Activated CD8-positive, alpha-beta memory T cell treated with anti-CD3 and anti-CD28 coated beads, Interleukin-2, amount 50 U/mL, for 1 hour (primary cell): ENCODE results near the gene RITA1.
A peak's percentile ranks its signal among the peaks of the same experiment; 100 is the strongest.

Experiments
- DNase-seq: peaks from one replicate; pipeline ENCODE4 v3.0.0-alpha.2; 2020; ENCODE audit errors: extremely low read depth

The RITA1 gene

GRCh38 chr12:113174461-113175384 lies 10.8 kb upstream of the RITA1 start:
- DNase-seq, result no peak

- no peak for DNase-seq
Observed at GRCh38 chr12:113179023-113179422, 6.5 kb upstream of the RITA1 start.

- no peak for DNase-seq
Observed at GRCh38 chr12:113180333-113180732, 5.2 kb upstream of the RITA1 start.

GRCh38 chr12:113181975-113182374 lies 3.5 kb upstream of the RITA1 start:
- no peak for DNase-seq

- no peak for DNase-seq
Observed at GRCh38 chr12:113183030-113183589, 2.4 kb upstream of the RITA1 start.

GRCh38 chr12:113184098-113184899 lies 1.2 kb upstream of the RITA1 start:
- DNase-seq, result no peak

- DNase-seq, result peak; percentile 60
Observed at GRCh38 chr12:113184900-113185179, 681 bp upstream of the RITA1 start.

GRCh38 chr12:113186033-113186365 lies 478 bp downstream of the RITA1 start:
- DNase-seq, result no peak

- no peak for DNase-seq
Observed at GRCh38 chr12:113186666-113187325, 1.3 kb downstream of the RITA1 start.

GRCh38 chr12:113189361-113189760 lies 3.8 kb downstream of the RITA1 start:
- no peak for DNase-seq

GRCh38 chr12:113190761-113191160 lies 5.2 kb downstream of the RITA1 start:
- DNase-seq, result no peak

GRCh38 chr12:113191227-113191626 lies 5.7 kb downstream of the RITA1 start:
- no peak for DNase-seq

GRCh38 chr12:113194971-113195391 lies 9.5 kb downstream of the RITA1 start:
- no peak for DNase-seq

- no peak for DNase-seq
Observed at GRCh38 chr12:113195598-113195997, 10.1 kb downstream of the RITA1 start.

- DNase-seq, result no peak
Observed at GRCh38 chr12:113196582-113196981, 11.1 kb downstream of the RITA1 start.

GRCh38 chr12:113196990-113197389 lies 11.5 kb downstream of the RITA1 start:
- no peak for DNase-seq

- no peak for DNase-seq
Observed at GRCh38 chr12:113197518-113198077, 12.1 kb downstream of the RITA1 start.

GRCh38 chr12:113198296-113198695 lies 12.8 kb downstream of the RITA1 start:
- no peak for DNase-seq

- no peak for DNase-seq
Observed at GRCh38 chr12:113200021-113200797, 14.7 kb downstream of the RITA1 start.

GRCh38 chr12:113201187-113202177 lies 16.0 kb downstream of the RITA1 start:
- no peak for DNase-seq
